Panc1 (cell line): ENCODE results near the gene TSPAN4. TPM values are rescaled to one million over a fixed set of nuclear protein-coding genes. Genes with fewer than 3 reads are reported as not detected.

Source experiments
- ATAC-seq: fragments of 200-7000 bp; cut with Tn5 transposase; 2 replicates; pipeline ENCODE4 v1.9.1; 2020; ENCODE audit warnings: mild to moderate bottlenecking, moderate library complexity
- BruUV-seq: library from RNA; stranded (reverse); fragments of 400-500 nt; replicated peaks from 2 replicates; lab custom pipeline; 2021; lab: Mats Ljungman, UMichigan
- CTCF ChIA-PET: fragments of 300-600 bp; sonication (Branson Sonifier 250); formaldehyde crosslinking; loops from one replicate; lab custom pipeline; 2022; ENCODE audit warnings: antibody characterized with exemption; lab: Charles Lee
- POLR2A ChIA-PET: fragments of 300-600 bp; sonication (Branson Sonifier 250); formaldehyde crosslinking; loops from one replicate; lab custom pipeline; 2022; ENCODE audit warnings: antibody characterized with exemption; lab: Charles Lee
- DNase-seq: peaks from one replicate; pipeline ENCODE4 v3.0.0-alpha.2; 2010; ENCODE audit warnings: low read depth, low spot score
- H3K27ac ChIP-seq: 2 replicates; pipeline ENCODE4 v1.5.1; 2011; ENCODE audit warnings: mild to moderate bottlenecking, low read length, inconsistent platforms
- H3K27me3 ChIP-seq: fragments of 200-500 bp; sonication (Bioruptor generic); 2 replicates; pipeline ENCODE4 v1.6.0; 2014; ENCODE audit warnings: low read length, inconsistent platforms; ENCODE audit not compliant: control insufficient read depth, insufficient read depth
- H3K36me3 ChIP-seq: fragments of 200-500 bp; sonication (Bioruptor generic); 2 replicates; pipeline ENCODE4 v1.5.1; 2014; ENCODE audit warnings: inconsistent platforms, mild to moderate bottlenecking, low read length, moderate library complexity; ENCODE audit not compliant: control insufficient read depth, insufficient read depth
- H3K4me1 ChIP-seq: 2 replicates; pipeline ENCODE4 v1.5.1; 2011; ENCODE audit warnings: inconsistent platforms, mild to moderate bottlenecking, low read length, moderate library complexity; ENCODE audit not compliant: control insufficient read depth, insufficient read depth
- H3K4me3 ChIP-seq, 2 experiments: 2 replicates each; pipeline ENCODE4 v1.5.1; 2011 to 2012; ENCODE audit warnings: low read depth in 2 of 2, low read length in 2 of 2, mild to moderate bottlenecking in 2 of 2, inconsistent platforms in 1 of 2, moderate library complexity in 1 of 2
- H3K9me3 ChIP-seq: fragments of 200-500 bp; sonication (Bioruptor generic); 2 replicates; pipeline ENCODE4 v1.5.1; 2014; ENCODE audit warnings: low read depth, mild to moderate bottlenecking, inconsistent platforms, low read length, moderate library complexity; ENCODE audit not compliant: control insufficient read depth, insufficient read depth
- CTCF ChIP-seq: fragments of 450-650 bp; IDR thresholded peaks from 2 replicates; pipeline ENCODE4 v1.5.1; 2017; ENCODE audit warnings: mild to moderate bottlenecking
- POLR2AphosphoS5 ChIP-seq: IDR thresholded peaks from 2 replicates; pipeline ENCODE4 v1.6.1; 2012; ENCODE audit warnings: mild to moderate bottlenecking, low read depth, low read length, moderate library complexity
- SIN3A ChIP-seq: IDR thresholded peaks from 2 replicates; pipeline ENCODE4 v1.6.1; 2012; ENCODE audit warnings: low read depth, mild to moderate bottlenecking, low read length, moderate library complexity, borderline replicate concordance; ENCODE audit not compliant: insufficient read depth
- TCF7L2 ChIP-seq: IDR thresholded peaks from 2 replicates; pipeline ENCODE4 v1.6.1; 2011; ENCODE audit warnings: mild to moderate bottlenecking, low read depth, low read length, inconsistent platforms
- in situ Hi-C: cut with HindIII; loops from 2 replicates; pipeline ENCODE4 v1.10.0; 2016; ENCODE audit warnings: low sequenced_read_pairs, low pct_unique_long_range_greater_than_20kb
- intact Hi-C: fragments of 100-400 bp; cut with micrococcal nuclease; formaldehyde crosslinking; loops from one replicate; pipeline ENCODE4 v1.10.0; 2022; ENCODE audit not compliant: unreplicated experiment
- total RNA-seq: library from RNA; stranded (reverse); gene quantifications from one replicate; pipeline ENCODE4 v1.2.1, GENCODE V29; 2021; ENCODE audit not compliant: unreplicated experiment
- TF ChIP-seq, protein P1 (sequence below), 2 experiments: IDR thresholded peaks; 2 replicates each; pipeline ENCODE4 v1.6.1; 2011 to 2012; ENCODE audit warnings: low read depth in 2 of 2, control low read depth in 1 of 2, low read length in 1 of 2, mild to moderate bottlenecking in 1 of 2, moderate library complexity in 1 of 2; ENCODE audit not compliant: insufficient read depth in 1 of 2

The TSPAN4 gene
- total RNA-seq, 1 experiment from 2014 or later = 187 TPM

GRCh38 chr11:858053-858761 lies 15.6 kb downstream of the TSPAN4 start:
- CTCF ChIA-PET = no interaction called here
- in situ Hi-C loops = no loop called here
- Histone ChIP-seq H3K36me3 (no peaks in the 10 kb centered on the region), H3K27me3 (no peaks in the 10 kb centered on the region), H3K4me1 (peaks cover 49% of the 10 kb centered on the region), H3K27ac (no peak overlapping the region), H3K9me3 (no peaks in the 10 kb centered on the region), H3K4me3 (no peak overlapping the region)
- no TSS peak for BruUV-seq
- intact Hi-C loops = no loop called here
- ATAC-seq (no peak), DNase-seq (no peak)
- no peak for TF ChIP-seq CTCF
- TF ChIP-seq, protein P1, sequence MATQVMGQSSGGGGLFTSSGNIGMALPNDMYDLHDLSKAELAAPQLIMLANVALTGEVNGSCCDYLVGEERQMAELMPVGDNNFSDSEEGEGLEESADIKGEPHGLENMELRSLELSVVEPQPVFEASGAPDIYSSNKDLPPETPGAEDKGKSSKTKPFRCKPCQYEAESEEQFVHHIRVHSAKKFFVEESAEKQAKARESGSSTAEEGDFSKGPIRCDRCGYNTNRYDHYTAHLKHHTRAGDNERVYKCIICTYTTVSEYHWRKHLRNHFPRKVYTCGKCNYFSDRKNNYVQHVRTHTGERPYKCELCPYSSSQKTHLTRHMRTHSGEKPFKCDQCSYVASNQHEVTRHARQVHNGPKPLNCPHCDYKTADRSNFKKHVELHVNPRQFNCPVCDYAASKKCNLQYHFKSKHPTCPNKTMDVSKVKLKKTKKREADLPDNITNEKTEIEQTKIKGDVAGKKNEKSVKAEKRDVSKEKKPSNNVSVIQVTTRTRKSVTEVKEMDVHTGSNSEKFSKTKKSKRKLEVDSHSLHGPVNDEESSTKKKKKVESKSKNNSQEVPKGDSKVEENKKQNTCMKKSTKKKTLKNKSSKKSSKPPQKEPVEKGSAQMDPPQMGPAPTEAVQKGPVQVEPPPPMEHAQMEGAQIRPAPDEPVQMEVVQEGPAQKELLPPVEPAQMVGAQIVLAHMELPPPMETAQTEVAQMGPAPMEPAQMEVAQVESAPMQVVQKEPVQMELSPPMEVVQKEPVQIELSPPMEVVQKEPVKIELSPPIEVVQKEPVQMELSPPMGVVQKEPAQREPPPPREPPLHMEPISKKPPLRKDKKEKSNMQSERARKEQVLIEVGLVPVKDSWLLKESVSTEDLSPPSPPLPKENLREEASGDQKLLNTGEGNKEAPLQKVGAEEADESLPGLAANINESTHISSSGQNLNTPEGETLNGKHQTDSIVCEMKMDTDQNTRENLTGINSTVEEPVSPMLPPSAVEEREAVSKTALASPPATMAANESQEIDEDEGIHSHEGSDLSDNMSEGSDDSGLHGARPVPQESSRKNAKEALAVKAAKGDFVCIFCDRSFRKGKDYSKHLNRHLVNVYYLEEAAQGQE (IDR thresholded peaks at IDR 0.05; ENCODE audit: insufficient read depth in 1 of 2, low read depth in 2 of 2, low read length in 1 of 2) = peak in 1 of 2 experiments; percentile 73; a peak in 1 of 4 replicates
- POLR2A ChIA-PET = no interaction called here

GRCh38 chr11:858762-859339 lies 16.2 kb downstream of the TSPAN4 start:
- no peak overlapping the region for H3K4me3 ChIP-seq
- POLR2A ChIA-PET = no interaction called here
- DNase-seq (no peak), ATAC-seq (no peak)
- intact Hi-C loops = no loop called here
- no peak overlapping the region for H3K27ac ChIP-seq
- no peaks in the 10 kb centered on the region for H3K36me3 ChIP-seq
- no peaks in the 10 kb centered on the region for H3K27me3 ChIP-seq
- TF ChIP-seq CTCF (no peak), POLR2AphosphoS5 (no peak), SIN3A (no peak), TCF7L2 (no peak)
- TF ChIP-seq, protein P1 (IDR thresholded peaks at IDR 0.05; ENCODE audit: insufficient read depth in 1 of 2, low read depth in 2 of 2, low read length in 1 of 2) = no peak
- no TSS peak for BruUV-seq
- no peaks in the 10 kb centered on the region for H3K9me3 ChIP-seq
- peaks cover 56% of the 10 kb centered on the region for H3K4me1 ChIP-seq
- in situ Hi-C loops = no loop called here
- CTCF ChIA-PET = no interaction called here
